K562 (cell line): ENCODE measurements around the gene P2RX2. TPM values are rescaled to one million over a fixed set of nuclear protein-coding genes. Genes with fewer than 3 reads are reported as not detected.

Source experiments
- ATF3 ChIP-seq, 2 experiments: fragments of 450-650 bp in 1 of 2; sonication (generic) in 1 of 2; formaldehyde crosslinking in 1 of 2; IDR thresholded peaks in 1 of 2; conservative IDR thresholded peaks in 1 of 2; 2 replicates each; pipeline versions ENCODE4 v1.6.1 to v1.8.1; 2016 to 2023; ENCODE audit warnings: mild to moderate bottlenecking in 2 of 2, moderate library complexity in 2 of 2, inconsistent platforms in 1 of 2, missing genetic modification reagents in 1 of 2
- HMGN3 ChIP-seq: IDR thresholded peaks from 2 replicates; pipeline ENCODE4 v1.6.1; 2011; ENCODE audit warnings: borderline replicate concordance, low read depth, mild to moderate bottlenecking, mixed read lengths, low read length; ENCODE audit not compliant: insufficient read length; ENCODE audit errors: extremely low read depth
- HNRNPK ChIP-seq: fragments of 200-400 bp; formaldehyde crosslinking; IDR thresholded peaks from one replicate; pipeline ENCODE4 v1.6.1; 2018; ENCODE audit warnings: mild to moderate bottlenecking, low read depth, low read length; ENCODE audit not compliant: poor library complexity, severe bottlenecking
- JUND ChIP-seq, 2 experiments: IDR thresholded peaks; 2 replicates in 1 of 2; 3 replicates in 1 of 2; pipeline ENCODE4 v1.6.1; 2011; ENCODE audit warnings: borderline replicate concordance in 2 of 2, low read depth in 2 of 2, low read length in 2 of 2, improper control_type of control experiment in 1 of 2, missing biosample characterization in 1 of 2, missing genetic modification characterization in 1 of 2, missing genetic modification reagents in 1 of 2
- KAT7 ChIP-seq: sonication (generic); formaldehyde crosslinking; IDR thresholded peaks from 2 replicates; pipeline ENCODE4 v1.8.0; 2022; ENCODE audit warnings: missing genetic modification reagents, mild to moderate bottlenecking, borderline replicate concordance
- MGA ChIP-seq: fragments of 450-650 bp; IDR thresholded peaks from 2 replicates; pipeline ENCODE4 v1.6.1; 2016; ENCODE audit warnings: mild to moderate bottlenecking, moderate library complexity
- SNRNP70 ChIP-seq: fragments of 200-400 bp; formaldehyde crosslinking; optimal IDR thresholded peaks from 2 replicates; pipeline ENCODE3; 2017; ENCODE audit warnings: low read depth, low read length
- SREBF2 ChIP-seq: sonication (generic); formaldehyde crosslinking; IDR thresholded peaks from 2 replicates; pipeline ENCODE4 v1.4.0; 2020; ENCODE audit warnings: mild to moderate bottlenecking, missing genetic modification reagents
- TRIM25 ChIP-seq: fragments of 450-650 bp; IDR thresholded peaks from 2 replicates; pipeline ENCODE4 v1.7.0; 2016; ENCODE audit warnings: borderline replicate concordance
- ZBTB17 ChIP-seq: fragments of 450-650 bp; formaldehyde crosslinking; IDR thresholded peaks from 2 replicates; pipeline ENCODE4 v1.4.0; 2020; ENCODE audit warnings: mild to moderate bottlenecking
- polyA plus RNA-seq, 8 experiments: library from polyadenylated mRNA; depleted of rRNA in 4 of 8; stranded (reverse) in 5 of 8; unstranded in 3 of 8; fragments of >200 nt; fragmentation: Nextera tagmentation in 2 of 8; fragmentation: Illumina TruSeq in 1 of 8; extraction: Ambion mirVana in 2 of 8; extraction: Trizol in 1 of 8; gene quantifications; 2 replicates each; pipeline versions ENCODE4 v1.2.1 to v1.2.3, GENCODE V29; 2011 to 2014; ENCODE audit warnings: inconsistent platforms in 1 of 8, missing spikeins in 1 of 8
- total RNA-seq, 7 experiments: library from RNA; depleted of rRNA in 6 of 7; stranded (reverse); fragments of >200 nt in 6 of 7; fragmentation: Illumina TruSeq in 2 of 7; extraction: Trizol in 2 of 7; gene quantifications; 2 replicates each; pipeline versions ENCODE4 v1.2.1 to v1.2.3, GENCODE V29; 2011 to 2021; ENCODE audit warnings: low replicate concordance in 1 of 7

Gene P2RX2
- total and polyA plus RNA-seq, 9 of the 15 experiments (the other 6 are each of a cell fraction or from before 2014, with no cell fraction given) = not detected

GRCh38 chr12:132614861-132615578, 3.6 kb upstream of the P2RX2 start (continued):
- TF ChIP-seq TRIM25 (no peak), MGA (peak; percentile 70), HNRNPK (no peak), SNRNP70 (no peak), SREBF2 (no peak), HMGN3 (no peak), ATF3 (IDR thresholded peaks at IDR 0.05) (no peak), ATF3 (CRISPR knock-in tag; conservative IDR thresholded peaks at IDR 0.05) (no peak), JUND (IDR thresholded peaks at IDR 0.05; ENCODE audit: borderline replicate concordance, low read depth, low read length) (0 out of 2 replicates have a peak, but pooled peaks have one; percentile 30), JUND (tag; IDR thresholded peaks at IDR 0.05; ENCODE audit: borderline replicate concordance, low read depth, low read length) (no peak), ZBTB17 (no peak), KAT7 (CRISPR knock-in tag) (no peak)
